HG02763 (cell line): ENCODE measurements around the gene STOML3.

Source experiments
- ATAC-seq: cut with Tn5 transposase; IDR thresholded peaks from one replicate; pipeline ENCODE4 v1.9.1; 2021; ENCODE audit warnings: mild to moderate bottlenecking, moderate library complexity; ENCODE audit not compliant: unreplicated experiment

Gene STOML3

GRCh38 chr13:38921081-38921480 is 69.5 kb downstream of the STOML3 start:
- no peak for ATAC-seq
